HG03571 (cell line): Measurements from ENCODE around the gene TBX15.

Experiments
- ATAC-seq: cut with Tn5 transposase; IDR thresholded peaks from one replicate; pipeline ENCODE4 v1.9.1; 2021; ENCODE audit not compliant: unreplicated experiment

The TBX15 gene

GRCh38 chr1:118899340-118899739 lies 88.8 kb downstream of the TBX15 start:
- ATAC-seq, result no peak

- no peak for ATAC-seq
Observed at GRCh38 chr1:118898712-118899111, 89.4 kb downstream of the TBX15 start.

GRCh38 chr1:118896416-118896815 lies 91.7 kb downstream of the TBX15 start:
- ATAC-seq, result no peak

- no peak for ATAC-seq
Observed at GRCh38 chr1:118894836-118895235, 93.3 kb downstream of the TBX15 start.

GRCh38 chr1:118890851-118891384 lies 97.2 kb downstream of the TBX15 start:
- no peak for ATAC-seq

GRCh38 chr1:118884946-118885345 lies 103.2 kb downstream of the TBX15 start:
- ATAC-seq, result no peak

GRCh38 chr1:118881751-118882150 lies 106.4 kb downstream of the TBX15 start:
- no peak for ATAC-seq

GRCh38 chr1:118878661-118879060 lies 109.5 kb downstream of the TBX15 start:
- ATAC-seq, result no peak

GRCh38 chr1:118877668-118878396 lies 110.3 kb downstream of the TBX15 start:
- no peak for ATAC-seq

- no peak for ATAC-seq
Observed at GRCh38 chr1:118871582-118872171, 116.5 kb downstream of the TBX15 start.

- no peak for ATAC-seq
Observed at GRCh38 chr1:118868387-118868786, 119.8 kb downstream of the TBX15 start.

GRCh38 chr1:118866330-118866729 lies 121.8 kb downstream of the TBX15 start:
- ATAC-seq, result no peak

- no peak for ATAC-seq
Observed at GRCh38 chr1:118863688-118864087, 124.5 kb downstream of the TBX15 start.

- ATAC-seq, result peak; percentile 48
Observed at GRCh38 chr1:118862755-118863154, 125.4 kb downstream of the TBX15 start.

GRCh38 chr1:118861216-118861615 lies 126.9 kb downstream of the TBX15 start:
- ATAC-seq, result no peak

GRCh38 chr1:118859999-118860398 lies 128.1 kb downstream of the TBX15 start:
- ATAC-seq, result no peak

- ATAC-seq, result no peak
Observed at GRCh38 chr1:118846443-118846842, 141.7 kb downstream of the TBX15 start.

GRCh38 chr1:118842452-118843201 lies 145.5 kb downstream of the TBX15 start:
- ATAC-seq, result no peak

GRCh38 chr1:118841521-118841920 lies 146.6 kb downstream of the TBX15 start:
- ATAC-seq, result no peak
